Measurements from ENCODE around the gene GTPBP6. TPM values are rescaled to one million over a fixed set of nuclear protein-coding genes. Genes with fewer than 3 reads are reported as not detected.

GTPBP6 gene
- total and polyA plus RNA-seq, 2 experiments from 2014 or later = 40.7 to 69.2 TPM

- H3K9me3 ChIP-seq (ENCODE audit: low read depth) = no peaks in the 10 kb centered on the region
- TF ChIP-seq EZH2 (IDR thresholded peaks at IDR 0.05; ENCODE audit: borderline replicate concordance) (no peak), EZH2phosphoT487 (IDR thresholded peaks at IDR 0.05; ENCODE audit: low read depth, severe bottlenecking, unreplicated experiment) (no peak)
- TF ChIP-seq, protein P1, sequence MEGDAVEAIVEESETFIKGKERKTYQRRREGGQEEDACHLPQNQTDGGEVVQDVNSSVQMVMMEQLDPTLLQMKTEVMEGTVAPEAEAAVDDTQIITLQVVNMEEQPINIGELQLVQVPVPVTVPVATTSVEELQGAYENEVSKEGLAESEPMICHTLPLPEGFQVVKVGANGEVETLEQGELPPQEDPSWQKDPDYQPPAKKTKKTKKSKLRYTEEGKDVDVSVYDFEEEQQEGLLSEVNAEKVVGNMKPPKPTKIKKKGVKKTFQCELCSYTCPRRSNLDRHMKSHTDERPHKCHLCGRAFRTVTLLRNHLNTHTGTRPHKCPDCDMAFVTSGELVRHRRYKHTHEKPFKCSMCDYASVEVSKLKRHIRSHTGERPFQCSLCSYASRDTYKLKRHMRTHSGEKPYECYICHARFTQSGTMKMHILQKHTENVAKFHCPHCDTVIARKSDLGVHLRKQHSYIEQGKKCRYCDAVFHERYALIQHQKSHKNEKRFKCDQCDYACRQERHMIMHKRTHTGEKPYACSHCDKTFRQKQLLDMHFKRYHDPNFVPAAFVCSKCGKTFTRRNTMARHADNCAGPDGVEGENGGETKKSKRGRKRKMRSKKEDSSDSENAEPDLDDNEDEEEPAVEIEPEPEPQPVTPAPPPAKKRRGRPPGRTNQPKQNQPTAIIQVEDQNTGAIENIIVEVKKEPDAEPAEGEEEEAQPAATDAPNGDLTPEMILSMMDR (IDR thresholded peaks at IDR 0.05; ENCODE audit: poor library complexity) = no peak
- no peaks in the 10 kb centered on the region for H3K9me2 ChIP-seq (replicated peaks; ENCODE audit: insufficient read depth)
- H4K20me1 ChIP-seq (ENCODE audit: insufficient read depth, poor library complexity, severe bottlenecking) = no peaks in the 10 kb centered on the region
- no peak for DNase-seq (ENCODE audit: low spot score)
- H3K79me2 ChIP-seq = no peaks in the 10 kb centered on the region
- no peak overlapping the region for H3K4me2 ChIP-seq
- H3K4me3 ChIP-seq = no peak overlapping the region
- H3K4me1 ChIP-seq (ENCODE audit: insufficient read depth) = peaks cover 11% of the 10 kb centered on the region
- H3K36me3 ChIP-seq (replicated peaks; ENCODE audit: insufficient read depth, low read depth) = no peaks in the 10 kb centered on the region
- no peaks in the 10 kb centered on the region for H3K27me3 ChIP-seq
- no peak overlapping the region for H2AFZ ChIP-seq
- WGBS (ENCODE audit: low lambda C conversion rate, missing lambda C conversion rate) = 96% methylated on average over 38 of the region's 47 CpGs
- H3K27ac ChIP-seq = no peak overlapping the region
Observed at GRCh38 chrX:334971-335757, 16.6 kb upstream of the GTPBP6 start.

GRCh38 chrX:334331-334891, 15.8 kb upstream of the GTPBP6 start:
- no peak overlapping the region for H3K27ac ChIP-seq
- H3K79me2 ChIP-seq = no peaks in the 10 kb centered on the region
- no peak for DNase-seq (ENCODE audit: low spot score)
- H3K4me2 ChIP-seq = no peak overlapping the region
- H3K4me3 ChIP-seq = no peak overlapping the region
- H2AFZ ChIP-seq = no peak overlapping the region
- H3K36me3 ChIP-seq (replicated peaks; ENCODE audit: insufficient read depth, low read depth) = no peaks in the 10 kb centered on the region
- H3K9me2 ChIP-seq (replicated peaks; ENCODE audit: insufficient read depth) = no peaks in the 10 kb centered on the region
- peaks cover 11% of the 10 kb centered on the region for H3K4me1 ChIP-seq (ENCODE audit: insufficient read depth)
- WGBS (ENCODE audit: low lambda C conversion rate, missing lambda C conversion rate) = 97% methylated on average over 53 of the region's 53 CpGs
- no peaks in the 10 kb centered on the region for H3K9me3 ChIP-seq (ENCODE audit: low read depth)
- H3K27me3 ChIP-seq = no peaks in the 10 kb centered on the region
- TF ChIP-seq EZH2phosphoT487 (IDR thresholded peaks at IDR 0.05; ENCODE audit: low read depth, severe bottlenecking, unreplicated experiment) (no peak), EZH2 (IDR thresholded peaks at IDR 0.05; ENCODE audit: borderline replicate concordance) (no peak)
- TF ChIP-seq, protein P1 (IDR thresholded peaks at IDR 0.05; ENCODE audit: poor library complexity) = no peak
- no peaks in the 10 kb centered on the region for H4K20me1 ChIP-seq (ENCODE audit: insufficient read depth, poor library complexity, severe bottlenecking)

GRCh38 chrX:333611-334311, 15.2 kb upstream of the GTPBP6 start:
- Histone ChIP-seq H3K27me3 (no peaks in the 10 kb centered on the region), H3K79me2 (no peaks in the 10 kb centered on the region), H3K36me3 (replicated peaks; ENCODE audit: insufficient read depth, low read depth) (no peaks in the 10 kb centered on the region), H2AFZ (no peak overlapping the region), H3K4me2 (no peak overlapping the region), H3K4me3 (no peak overlapping the region), H3K9me2 (replicated peaks; ENCODE audit: insufficient read depth) (no peaks in the 10 kb centered on the region), H3K27ac (no peak overlapping the region), H3K4me1 (ENCODE audit: insufficient read depth) (peaks cover 11% of the 10 kb centered on the region), H4K20me1 (ENCODE audit: insufficient read depth, poor library complexity, severe bottlenecking) (no peaks in the 10 kb centered on the region), H3K9me3 (ENCODE audit: low read depth) (no peaks in the 10 kb centered on the region)
- no peak for TF ChIP-seq EZH2 (IDR thresholded peaks at IDR 0.05; ENCODE audit: borderline replicate concordance)
- TF ChIP-seq EZH2phosphoT487 (IDR thresholded peaks at IDR 0.05; ENCODE audit: low read depth, severe bottlenecking, unreplicated experiment) = no peak
- TF ChIP-seq, protein P1 (IDR thresholded peaks at IDR 0.05; ENCODE audit: poor library complexity) = no peak
- WGBS (ENCODE audit: low lambda C conversion rate, missing lambda C conversion rate) = 91% methylated on average over 46 of the region's 51 CpGs
- no peak for DNase-seq (ENCODE audit: low spot score)

All from hepatocyte (in vitro differentiated cells).